GM12865 (cell line): ENCODE measurements around the gene DNAJC7.

Source experiments
- DNase-seq: peaks from one replicate; pipeline ENCODE4 v3.0.0; 2010; ENCODE audit warnings: low read depth
- H3K4me3 ChIP-seq: 2 replicates; pipeline ENCODE4 v1.5.1; 2011; ENCODE audit warnings: mild to moderate bottlenecking, low read depth, low read length, control low read depth
- CTCF ChIP-seq: IDR thresholded peaks from 2 replicates; pipeline ENCODE4 v1.5.1; 2011; ENCODE audit warnings: low read length, control low read depth, low read depth, inconsistent platforms; ENCODE audit not compliant: insufficient read depth; ENCODE audit errors: missing control alignments

Gene DNAJC7

DNA sequence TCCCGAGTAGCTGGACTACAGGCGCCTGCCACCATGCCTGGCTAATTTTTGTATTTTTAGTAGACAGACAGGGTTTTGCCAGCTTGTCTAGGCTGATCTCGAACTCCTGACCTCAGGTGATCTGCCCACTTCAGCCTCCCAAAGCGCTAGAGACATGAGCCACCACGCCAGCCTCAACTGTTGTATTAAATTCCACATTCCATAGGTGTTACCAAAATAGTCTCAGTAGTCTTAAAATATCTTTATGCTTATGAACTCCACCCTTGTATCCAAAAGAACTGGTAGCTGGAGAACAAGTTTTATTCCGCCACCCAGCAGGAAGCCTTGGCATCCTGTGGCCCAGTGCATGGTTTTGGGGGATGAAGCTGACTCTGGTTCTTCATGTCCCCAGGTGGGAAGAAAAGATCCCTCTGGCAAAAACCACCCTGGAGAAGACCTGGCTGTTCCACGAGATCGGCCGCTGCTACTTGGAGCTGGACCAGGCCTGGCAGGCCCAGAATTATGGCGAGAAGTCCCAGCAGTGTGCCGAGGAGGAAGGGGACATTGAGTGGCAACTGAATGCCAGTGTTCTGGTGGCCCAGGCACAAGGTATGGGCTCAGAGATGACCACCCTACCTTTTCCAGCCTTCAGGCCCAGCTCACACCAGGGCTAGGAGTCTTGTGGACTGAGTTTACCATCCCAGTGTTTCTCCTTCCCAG lies 68.3 kb downstream of the DNAJC7 start:
- H3K4me3 ChIP-seq = no peak overlapping the region
- DNase-seq = no peak
- no peak for TF ChIP-seq CTCF

- TF ChIP-seq CTCF = no peak
- no peak overlapping the region for H3K4me3 ChIP-seq
- DNase-seq = no peak
Measured at GRCh38 chr17:41944943-41945342, 72.3 kb downstream of the DNAJC7 start.

- DNase-seq = no peak
- H3K4me3 ChIP-seq = no peak overlapping the region
- no peak for TF ChIP-seq CTCF
Measured at GRCh38 chr17:41943492-41943891, 73.7 kb downstream of the DNAJC7 start.

- DNase-seq = no peak
- H3K4me3 ChIP-seq = no peak overlapping the region
- no peak for TF ChIP-seq CTCF
Measured at GRCh38 chr17:41942626-41943373, 74.4 kb downstream of the DNAJC7 start.

DNA sequence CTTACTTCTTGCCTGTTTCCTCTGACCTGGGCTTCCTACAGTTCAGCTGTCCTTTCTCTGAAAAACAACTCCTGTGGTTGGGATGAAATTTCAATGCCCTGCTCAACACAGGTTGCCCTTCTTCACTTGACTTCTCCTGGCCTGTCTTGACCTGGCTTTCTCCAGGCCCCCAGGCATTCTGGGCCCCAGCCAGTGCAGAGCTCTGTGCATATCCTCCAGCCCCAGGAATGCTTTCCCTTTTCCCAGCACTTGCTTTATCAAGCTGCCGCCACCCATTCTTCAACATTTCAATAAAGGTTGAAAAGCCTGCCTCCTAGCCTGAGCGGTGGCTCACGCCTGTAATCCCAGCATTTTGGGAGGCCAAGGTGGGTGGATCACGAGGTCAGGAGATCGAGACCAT lies 76.1 kb downstream of the DNAJC7 start:
- no peak for TF ChIP-seq CTCF
- H3K4me3 ChIP-seq = no peak overlapping the region
- DNase-seq = no peak

GRCh38 chr17:41939693-41940090 lies 77.5 kb downstream of the DNAJC7 start:
- no peak overlapping the region for H3K4me3 ChIP-seq
- TF ChIP-seq CTCF = no peak
- DNase-seq = no peak
